Stimulated activated CD8-positive, alpha-beta memory T cell treated with anti-CD3 and anti-CD28 coated beads, Interleukin-4, amount 100 ng/mL, for 24 hours (primary cell): ENCODE data around the gene TRAPPC10.

Source experiments
- DNase-seq: peaks from one replicate; pipeline ENCODE4 v3.0.0-alpha.2; 2020; ENCODE audit warnings: low read depth

The TRAPPC10 gene

DNA sequence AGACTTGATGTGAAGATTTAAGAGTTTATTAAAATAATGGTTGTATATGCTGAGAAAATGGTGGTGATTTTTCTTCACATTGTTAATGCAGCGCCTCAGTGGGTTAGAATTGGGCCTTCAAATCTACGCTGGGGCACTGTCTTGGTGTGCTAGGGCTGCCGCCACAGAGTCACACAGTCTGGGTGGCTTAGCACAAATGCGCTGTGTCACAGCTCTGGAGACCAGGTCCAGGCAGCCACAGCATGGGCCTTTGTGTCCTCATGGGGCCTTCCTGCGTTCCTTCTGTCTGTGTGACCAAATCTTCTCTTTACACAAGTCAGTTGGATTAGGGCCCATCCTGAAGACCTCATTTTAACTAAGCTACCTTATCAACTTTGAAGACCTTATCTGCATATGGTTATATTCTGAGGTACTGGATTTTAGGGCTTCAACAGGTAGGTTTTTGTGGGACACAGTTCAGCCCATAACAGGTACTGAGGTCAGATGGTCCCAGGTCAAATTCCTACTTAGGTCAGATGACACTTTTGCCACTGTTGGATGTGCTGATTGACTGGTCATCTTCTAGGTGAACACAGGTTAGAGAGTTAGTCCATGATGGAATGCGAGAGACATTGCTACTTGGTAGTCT, 17.5 kb downstream of the TRAPPC10 start:
- no peak for DNase-seq

DNA sequence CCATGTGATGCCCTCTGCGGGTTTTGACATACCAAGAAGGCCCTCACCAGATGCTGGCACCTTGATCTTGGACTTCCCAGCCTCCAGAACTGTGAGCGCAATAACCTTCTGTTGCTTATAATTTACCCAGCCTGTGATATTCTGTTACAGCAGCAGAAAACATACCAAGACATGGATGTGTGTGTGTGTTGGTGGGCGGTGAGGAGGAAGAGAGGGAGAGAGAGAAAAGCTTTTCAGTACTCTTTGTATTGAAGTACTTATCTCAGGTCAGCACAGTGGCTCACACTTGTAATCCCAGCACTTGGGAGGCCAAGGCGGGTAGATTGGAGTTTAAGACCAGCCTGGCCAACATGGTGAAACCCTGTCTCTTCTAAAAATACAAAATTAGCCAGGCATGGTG, 23.1 kb downstream of the TRAPPC10 start:
- DNase-seq = no peak

- no peak for DNase-seq
Observed at GRCh38 chr21:44038063-44038462, 26.0 kb downstream of the TRAPPC10 start.

GRCh38 chr21:44039828-44040227, 27.7 kb downstream of the TRAPPC10 start:
- no peak for DNase-seq

- no peak for DNase-seq
Observed at GRCh38 chr21:44043613-44044012, 31.5 kb downstream of the TRAPPC10 start.

DNA sequence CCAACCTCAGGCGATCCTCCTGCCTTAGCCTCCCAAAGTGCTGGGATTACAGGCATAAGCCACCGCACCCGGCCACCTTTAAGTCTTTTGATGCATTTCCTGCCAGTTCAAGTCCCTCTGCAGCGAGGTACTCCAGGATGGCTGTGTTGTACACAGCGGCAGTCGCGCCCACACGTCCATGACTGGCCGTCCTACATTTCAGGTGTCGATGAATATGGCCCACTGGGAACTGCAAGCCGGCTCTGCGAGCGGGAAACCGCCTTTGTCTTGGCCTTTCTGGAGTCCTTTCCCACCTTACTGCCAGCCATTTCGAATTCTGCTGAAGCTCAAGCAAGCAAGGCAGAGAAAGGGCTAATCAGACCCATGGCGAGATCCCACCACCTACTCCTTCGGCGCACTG, 34.6 kb downstream of the TRAPPC10 start:
- no peak for DNase-seq

DNA sequence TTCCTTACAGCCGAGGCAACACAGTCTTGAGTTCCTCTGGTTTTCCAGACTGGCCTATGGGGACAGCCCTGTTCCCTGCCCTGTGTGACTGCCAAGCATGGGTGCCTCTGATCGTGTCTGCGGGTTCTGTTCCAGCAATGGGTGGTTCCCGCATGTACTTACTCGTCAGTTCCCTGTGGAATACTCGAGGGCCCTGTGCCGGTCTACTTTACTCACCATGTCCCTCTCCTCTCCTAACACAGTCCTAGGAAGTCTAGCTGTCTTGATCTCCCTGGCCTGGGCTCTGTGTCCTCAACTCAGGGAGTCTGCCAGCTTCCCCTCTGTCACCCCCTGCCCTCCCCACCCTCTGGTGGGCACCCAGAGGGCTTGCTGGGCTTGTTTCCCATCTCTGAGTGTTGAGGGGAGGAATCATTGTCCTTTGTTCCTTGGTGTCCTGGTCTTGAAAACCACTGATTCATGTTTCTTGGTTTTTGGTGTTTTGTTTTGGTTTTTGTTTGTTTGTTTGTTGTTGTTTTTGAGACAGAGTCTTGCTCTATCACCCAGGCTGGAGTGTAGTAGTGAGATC, 36.0 kb downstream of the TRAPPC10 start:
- no peak for DNase-seq

DNA sequence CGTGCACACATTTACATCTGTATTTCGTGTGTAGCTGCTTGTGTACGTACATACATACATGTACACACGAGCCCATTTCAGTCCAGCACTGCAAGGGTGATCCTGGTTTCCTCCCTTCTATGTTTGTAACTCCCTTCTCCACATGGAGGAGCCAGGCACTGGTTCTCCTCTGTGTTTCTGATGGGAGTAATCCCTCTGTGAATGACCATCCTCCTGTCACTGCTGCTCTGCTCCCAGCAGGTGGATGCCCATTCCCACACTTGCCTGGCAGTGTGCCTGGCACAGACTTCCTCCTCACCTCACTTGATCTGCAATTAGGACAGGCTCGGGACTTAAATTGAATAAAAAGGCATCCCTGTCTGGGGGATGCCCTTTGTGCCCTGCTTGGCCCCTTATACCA, 37.1 kb downstream of the TRAPPC10 start:
- no peak for DNase-seq

DNA sequence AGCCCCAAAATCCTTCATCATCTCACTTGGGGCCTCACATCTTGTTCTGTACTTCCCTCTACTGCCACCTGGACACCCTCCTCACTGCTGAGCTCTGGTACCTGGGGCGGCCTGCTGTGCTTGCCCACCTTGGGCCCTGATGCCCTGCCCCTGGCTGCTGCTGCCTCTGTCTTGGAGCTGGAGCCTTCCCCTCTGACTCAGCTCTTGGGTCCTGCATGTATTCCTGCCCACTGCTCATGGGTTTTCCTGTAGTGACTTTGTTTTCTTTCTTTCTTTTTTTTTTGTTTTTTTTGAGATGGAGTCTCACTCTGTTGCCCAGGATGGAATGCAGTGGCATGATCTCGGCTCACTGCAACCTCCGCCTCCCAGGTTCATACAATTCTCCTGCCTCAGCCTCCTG, 37.5 kb downstream of the TRAPPC10 start:
- DNase-seq = no peak

GRCh38 chr21:44050276-44050675, 38.2 kb downstream of the TRAPPC10 start:
- DNase-seq = no peak

DNA sequence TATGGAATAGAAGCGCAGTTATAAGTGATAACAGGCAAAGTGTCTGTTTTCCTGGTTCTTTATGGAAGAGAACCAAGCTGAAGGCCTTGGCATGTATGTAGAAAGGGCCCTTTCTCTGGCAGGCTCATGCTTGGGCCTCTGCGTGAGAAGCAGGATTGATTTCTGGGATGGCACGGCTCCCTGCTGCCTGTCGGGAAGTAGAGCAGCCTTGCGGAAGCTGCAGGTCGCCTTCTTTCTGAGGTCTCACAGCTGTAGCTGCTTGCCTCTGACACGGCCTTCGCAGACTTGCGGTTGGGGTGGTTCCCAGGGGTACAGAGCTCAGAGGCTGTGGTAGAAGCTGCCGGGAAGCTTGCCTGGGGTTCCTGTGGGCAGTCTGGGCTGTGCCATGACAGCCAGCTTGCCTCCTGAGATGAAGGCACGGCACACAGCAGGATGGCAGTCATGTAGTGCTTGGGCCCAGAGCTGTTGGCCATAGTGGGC, 39.4 kb downstream of the TRAPPC10 start:
- no peak for DNase-seq

DNA sequence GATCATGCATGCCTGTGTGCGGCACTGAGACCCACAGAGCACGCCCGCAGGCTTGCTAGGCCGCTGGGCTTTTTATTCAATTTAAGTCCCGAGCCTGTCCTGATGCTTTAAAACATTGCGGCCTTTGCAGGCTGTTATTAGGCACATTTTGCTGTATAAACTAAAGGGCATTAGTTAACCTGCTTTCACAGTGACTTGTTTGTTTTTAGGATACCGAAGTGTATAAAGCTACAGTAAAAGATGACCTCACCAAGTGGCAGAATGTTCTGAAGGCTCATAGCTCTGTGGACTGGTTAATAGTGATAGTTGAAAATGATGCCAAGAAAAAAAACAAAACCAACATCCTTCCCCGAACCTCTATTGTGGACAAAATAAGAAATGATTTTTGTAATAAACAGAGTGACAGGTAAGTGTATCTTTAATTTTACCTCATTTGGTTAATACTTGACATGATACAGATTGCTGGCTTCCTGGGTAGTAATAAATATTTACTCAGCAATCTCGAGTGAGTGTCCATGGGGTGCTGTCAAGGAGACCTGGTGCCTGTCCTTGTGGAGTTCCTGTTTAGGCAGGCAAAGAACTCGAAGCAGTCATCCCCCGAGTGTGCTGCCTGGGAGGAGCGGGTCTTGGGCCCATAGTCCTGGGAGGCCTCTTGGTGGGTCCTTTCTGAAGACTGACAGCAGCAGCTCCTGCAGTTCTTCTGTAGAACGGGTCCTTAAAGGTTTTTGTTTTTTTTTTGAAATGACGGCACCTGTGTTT, 40.1 kb downstream of the TRAPPC10 start:
- no peak for DNase-seq

- DNase-seq = no peak
Observed at GRCh38 chr21:44052830-44053226, 40.7 kb downstream of the TRAPPC10 start.

DNA sequence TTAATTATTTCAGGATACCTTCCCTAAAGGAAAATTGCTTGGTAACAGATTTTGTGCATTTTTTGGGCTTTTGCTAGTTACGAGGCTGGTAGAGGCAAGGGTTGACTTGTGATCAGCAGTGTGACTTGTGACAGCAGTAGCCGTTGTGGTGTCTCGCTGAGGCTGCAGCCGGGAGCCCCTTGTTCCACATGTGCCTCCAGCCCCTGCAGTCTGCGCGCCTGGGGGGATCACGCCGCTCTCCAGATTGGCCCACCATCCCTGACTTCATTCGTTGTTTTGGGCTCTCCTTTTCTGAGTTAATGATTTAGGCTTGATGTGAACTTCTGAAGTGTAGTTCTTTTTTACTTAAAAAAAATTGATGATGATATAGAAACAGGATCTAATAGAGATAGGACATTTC, 41.5 kb downstream of the TRAPPC10 start:
- DNase-seq = no peak

- no peak for DNase-seq
Observed at GRCh38 chr21:44054710-44055109, 42.6 kb downstream of the TRAPPC10 start.

- no peak for DNase-seq
Observed at GRCh38 chr21:44057055-44057454, 44.9 kb downstream of the TRAPPC10 start.

GRCh38 chr21:44057960-44058651, 46.0 kb downstream of the TRAPPC10 start:
- no peak for DNase-seq

- DNase-seq = no peak
Observed at GRCh38 chr21:44058652-44058964, 46.5 kb downstream of the TRAPPC10 start.

GRCh38 chr21:44058981-44059380, 46.9 kb downstream of the TRAPPC10 start:
- no peak for DNase-seq

DNA sequence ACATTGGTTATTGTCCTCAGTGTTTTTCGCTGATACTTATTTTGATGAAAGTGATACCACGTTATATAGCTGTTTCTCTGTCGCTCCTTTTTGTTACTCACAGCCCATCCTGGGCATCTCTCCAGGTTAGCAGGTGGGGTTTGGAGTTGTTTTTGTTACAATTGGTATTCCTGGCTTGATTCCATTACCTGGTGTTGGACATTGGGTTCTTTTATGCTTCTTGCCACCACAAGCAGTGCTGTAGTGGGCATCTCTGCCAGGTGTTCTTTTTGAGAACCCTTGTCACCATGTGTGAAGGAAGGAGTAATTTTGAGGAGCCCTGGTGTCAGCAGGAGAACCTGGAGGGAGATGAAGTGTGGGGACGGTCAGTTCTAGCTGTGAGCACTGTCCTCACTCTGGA, 47.6 kb downstream of the TRAPPC10 start:
- DNase-seq = no peak

- DNase-seq = no peak
Observed at GRCh38 chr21:44062380-44062779, 50.3 kb downstream of the TRAPPC10 start.

GRCh38 chr21:44063151-44063912, 51.2 kb downstream of the TRAPPC10 start:
- DNase-seq = no peak
